A549 (cell line): Measurements from ENCODE around the gene ACOXL. TPM values are rescaled to one million over a fixed set of nuclear protein-coding genes. Genes with fewer than 3 reads are reported as not detected.

ENCODE experiments used
- ATAC-seq, 2 experiments: fragments of 200-7000 bp in 1 of 2; fragments of >200 bp in 1 of 2; cut with Nextera tagmentation in 1 of 2; cut with Tn5 transposase in 1 of 2; 3 replicates each; pipeline versions ENCODE4 v1.8.0 to v1.9.1; 2018 to 2020; ENCODE audit warnings: mild to moderate bottlenecking in 1 of 2, moderate library complexity in 1 of 2
- CTCF ChIA-PET: fragments of 300-600 bp; sonication (Branson Sonifier 250); formaldehyde crosslinking; extraction: SDS; loops from one replicate; lab custom pipeline; 2021; ENCODE audit warnings: antibody characterized with exemption, inconsistent platforms; lab: Yijun Ruan, JAX
- POLR2A ChIA-PET: fragments of 350-600 bp; formaldehyde crosslinking; extraction: SDS; loops from one replicate; lab custom pipeline; 2021; ENCODE audit warnings: antibody characterized with exemption, inconsistent platforms; lab: Yijun Ruan, JAX
- DNase-seq, 2 experiments: peaks; one replicate each; pipeline versions ENCODE4 v3.0.0 to v3.0.0-alpha.2; 2011 to 2016; ENCODE audit warnings: low read depth in 1 of 2, low spot score in 1 of 2
- FAIRE-seq: peaks from 2 replicates; lab custom pipeline; 2011; peaks lifted over from hg19 to GRCh38; lab: Jason Lieb, UNC
- H3K27ac ChIP-seq, 2 experiments: fragments of >200 bp; sonication (Bioruptor Twin); formaldehyde crosslinking; 3 replicates each; pipeline ENCODE4 v1.5.1; 2016 to 2017
- H3K4me1 ChIP-seq: fragments of >200 bp; sonication (Bioruptor Twin); formaldehyde crosslinking; 3 replicates; pipeline ENCODE4 v1.6.1; 2016
- H3K4me2 ChIP-seq: fragments of >200 bp; sonication (Bioruptor Twin); formaldehyde crosslinking; 3 replicates; pipeline ENCODE4 v1.6.1; 2016
- H3K4me3 ChIP-seq: fragments of >200 bp; sonication (Bioruptor Twin); formaldehyde crosslinking; 3 replicates; pipeline ENCODE4 v1.5.1; 2016
- H3K9me3 ChIP-seq: fragments of >200 bp; sonication (Bioruptor Twin); formaldehyde crosslinking; 3 replicates; pipeline ENCODE4 v1.6.1; 2016
- BHLHE40 ChIP-seq: IDR thresholded peaks from 2 replicates; pipeline ENCODE4 v1.6.1; 2012; ENCODE audit warnings: low read depth, low read length, inconsistent platforms
- CBX2 ChIP-seq: fragments of 200-600 bp; sonication (generic); IDR thresholded peaks from 2 replicates; pipeline ENCODE4 v1.6.1; 2016; ENCODE audit warnings: low read depth, mild to moderate bottlenecking, borderline replicate concordance
- CEBPB ChIP-seq, 2 experiments: fragments of >200 bp in 1 of 2; sonication (Bioruptor Twin) in 1 of 2; formaldehyde crosslinking in 1 of 2; IDR thresholded peaks; 2 replicates each; pipeline ENCODE4 v1.6.1; 2012 to 2016
- CHD2 ChIP-seq: fragments of 150-350 bp; IDR thresholded peaks from 2 replicates; pipeline ENCODE4 v1.6.1; 2014; ENCODE audit warnings: low read length; ENCODE audit not compliant: partially characterized antibody
- ESRRA ChIP-seq: fragments of 150-350 bp; IDR thresholded peaks from 2 replicates; pipeline ENCODE4 v1.6.1; 2014; ENCODE audit warnings: mild to moderate bottlenecking, low read length, borderline replicate concordance
- FOSB ChIP-seq: fragments of 250-450 bp; sonication (Bioruptor Pico); IDR thresholded peaks from 2 replicates; pipeline ENCODE4 v1.5.0; 2020; ENCODE audit warnings: mild to moderate bottlenecking, moderate library complexity
- FOSL2 ChIP-seq, 2 experiments: fragments of 450-650 bp in 1 of 2; fragments of >200 bp in 1 of 2; sonication (Bioruptor Twin) in 1 of 2; formaldehyde crosslinking; IDR thresholded peaks; 2 replicates each; pipeline versions ENCODE4 v1.5.0 to v1.6.1; 2016 to 2020; ENCODE audit warnings: mild to moderate bottlenecking in 1 of 2, moderate library complexity in 1 of 2
- GATA3 ChIP-seq: IDR thresholded peaks from 2 replicates; pipeline ENCODE4 v1.6.1; 2012; ENCODE audit warnings: borderline replicate concordance
- HMGXB4 ChIP-seq: fragments of 250-450 bp; sonication (Bioruptor Pico); IDR thresholded peaks from 2 replicates; pipeline ENCODE4 v1.5.0; 2021; ENCODE audit warnings: mild to moderate bottlenecking, moderate library complexity, borderline replicate concordance
- HOXB13 ChIP-seq: fragments of 250-450 bp; sonication (Bioruptor Pico); IDR thresholded peaks from 2 replicates; pipeline ENCODE4 v1.5.0; 2020; ENCODE audit warnings: low read depth, mild to moderate bottlenecking, moderate library complexity
- HOXB5 ChIP-seq: fragments of 250-450 bp; sonication (Bioruptor Pico); IDR thresholded peaks from 2 replicates; pipeline ENCODE4 v1.5.0; 2020; ENCODE audit warnings: mild to moderate bottlenecking, moderate library complexity
- JUN ChIP-seq, 2 experiments: fragments of >200 bp; sonication (Bioruptor Twin); formaldehyde crosslinking; IDR thresholded peaks; 2 replicates in 1 of 2; 3 replicates in 1 of 2; pipeline ENCODE4 v1.6.1; 2016 to 2017
- KDM1A ChIP-seq: fragments of 200-600 bp; sonication (generic); IDR thresholded peaks from 2 replicates; pipeline ENCODE4 v1.6.1; 2016; ENCODE audit warnings: low read depth, mild to moderate bottlenecking
- KDM5A ChIP-seq: fragments of 200-600 bp; sonication (generic); IDR thresholded peaks from 2 replicates; pipeline ENCODE4 v1.6.1; 2016; ENCODE audit warnings: antibody characterized with exemption, mild to moderate bottlenecking
- MAFK ChIP-seq: fragments of 450-650 bp; IDR thresholded peaks from 2 replicates; pipeline ENCODE4 v1.6.1; 2014; ENCODE audit not compliant: partially characterized antibody
- NFE2L2 ChIP-seq: fragments of 150-350 bp; conservative IDR thresholded peaks from 2 replicates; pipeline ENCODE4 v1.6.1; 2014; ENCODE audit warnings: low read length
- POLR2AphosphoS2 ChIP-seq: conservative IDR thresholded peaks from 2 replicates; pipeline ENCODE4 v1.6.1; 2012; ENCODE audit warnings: low read length, improper control_type of control experiment, inconsistent platforms
- RCOR1 ChIP-seq: fragments of 150-350 bp; IDR thresholded peaks from 2 replicates; pipeline ENCODE4 v1.6.1; 2014; ENCODE audit warnings: antibody characterized with exemption, low read length, low read depth
- RNF2 ChIP-seq: fragments of 200-600 bp; sonication (generic); IDR thresholded peaks from 2 replicates; pipeline ENCODE4 v1.6.1; 2016; ENCODE audit warnings: low read depth, mild to moderate bottlenecking, antibody characterized with exemption, moderate library complexity, borderline replicate concordance
- SREBF2 ChIP-seq: fragments of 450-650 bp; IDR thresholded peaks from 2 replicates; pipeline ENCODE4 v1.6.1; 2014; ENCODE audit warnings: mild to moderate bottlenecking, moderate library complexity
- ZC3H11A ChIP-seq: fragments of 450-650 bp; IDR thresholded peaks from 2 replicates; pipeline ENCODE4 v1.6.1; 2014; ENCODE audit warnings: antibody characterized with exemption, mild to moderate bottlenecking
- WGBS: methylation state at CpG from one replicate; pipeline ENCODE4 v1.1.6; 2017; ENCODE audit errors: missing lambda C conversion rate; 5-methylcytosine and 5-hydroxymethylcytosine counted together
- polyA plus RNA-seq, 4 experiments: library from polyadenylated mRNA; depleted of rRNA in 3 of 4; stranded (reverse); fragments of >200 nt; fragmentation: RNase III in 1 of 4; extraction: RNeasy Plus Mini Kit Qiagen cat#74134 plus additional on column Dnase treatment in 1 of 4; gene quantifications; 2 replicates in 3 of 4; 3 replicates in 1 of 4; pipeline ENCODE4 v1.2.3, GENCODE V29; 2011 to 2017
- TF ChIP-seq, protein P1 (sequence below): IDR thresholded peaks from 2 replicates; pipeline ENCODE4 v1.6.1; 2012; ENCODE audit warnings: low read depth, borderline replicate concordance
- TF ChIP-seq, protein P2 (sequence below): fragments of 450-650 bp; IDR thresholded peaks from 2 replicates; pipeline ENCODE4 v1.6.1; 2014; ENCODE audit warnings: antibody characterized with exemption

ACOXL gene
- polyA plus RNA-seq, 2 of the 4 experiments (the other 2 are of a cell fraction): not detected

GRCh38 chr2:111035830-111036441 is 303.6 kb downstream of the ACOXL start:
- DNase-seq: no peak
- WGBS: 67% methylated on average over 5 of the region's 5 CpGs
- ATAC-seq: no peak
- ChIA-PET POLR2A (no interaction called here), CTCF (no interaction called here)
- FAIRE-seq: no peak
- no peaks in the 10 kb centered on the region for H3K9me3 ChIP-seq
- H3K27ac ChIP-seq: no peak overlapping the region
- H3K4me2 ChIP-seq: no peak overlapping the region
- peaks cover 22% of the 10 kb centered on the region for H3K4me1 ChIP-seq
- H3K4me3 ChIP-seq: no peak overlapping the region
- TF ChIP-seq GATA3 (no peak), HMGXB4 (no peak), HOXB5 (CRISPR knock-in tag) (no peak), NFE2L2 (no peak), ZC3H11A (no peak), MAFK (no peak), SREBF2 (no peak), RNF2 (no peak), KDM5A (no peak), ESRRA (no peak), POLR2AphosphoS2 (no peak), CEBPB (IDR thresholded peaks at IDR 0.05) (no peak), HOXB13 (CRISPR knock-in tag) (no peak), FOSL2 (IDR thresholded peaks at IDR 0.05) (no peak), FOSL2 (CRISPR knock-in tag; IDR thresholded peaks at IDR 0.05) (no peak), CHD2 (no peak), JUN (IDR thresholded peaks at IDR 0.05) (no peak), KDM1A (no peak)
- TF ChIP-seq, protein P1, sequence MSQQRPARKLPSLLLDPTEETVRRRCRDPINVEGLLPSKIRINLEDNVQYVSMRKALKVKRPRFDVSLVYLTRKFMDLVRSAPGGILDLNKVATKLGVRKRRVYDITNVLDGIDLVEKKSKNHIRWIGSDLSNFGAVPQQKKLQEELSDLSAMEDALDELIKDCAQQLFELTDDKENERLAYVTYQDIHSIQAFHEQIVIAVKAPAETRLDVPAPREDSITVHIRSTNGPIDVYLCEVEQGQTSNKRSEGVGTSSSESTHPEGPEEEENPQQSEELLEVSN: no peak
- TF ChIP-seq, protein P2, sequence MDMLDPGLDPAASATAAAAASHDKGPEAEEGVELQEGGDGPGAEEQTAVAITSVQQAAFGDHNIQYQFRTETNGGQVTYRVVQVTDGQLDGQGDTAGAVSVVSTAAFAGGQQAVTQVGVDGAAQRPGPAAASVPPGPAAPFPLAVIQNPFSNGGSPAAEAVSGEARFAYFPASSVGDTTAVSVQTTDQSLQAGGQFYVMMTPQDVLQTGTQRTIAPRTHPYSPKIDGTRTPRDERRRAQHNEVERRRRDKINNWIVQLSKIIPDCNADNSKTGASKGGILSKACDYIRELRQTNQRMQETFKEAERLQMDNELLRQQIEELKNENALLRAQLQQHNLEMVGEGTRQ: no peak

DNA sequence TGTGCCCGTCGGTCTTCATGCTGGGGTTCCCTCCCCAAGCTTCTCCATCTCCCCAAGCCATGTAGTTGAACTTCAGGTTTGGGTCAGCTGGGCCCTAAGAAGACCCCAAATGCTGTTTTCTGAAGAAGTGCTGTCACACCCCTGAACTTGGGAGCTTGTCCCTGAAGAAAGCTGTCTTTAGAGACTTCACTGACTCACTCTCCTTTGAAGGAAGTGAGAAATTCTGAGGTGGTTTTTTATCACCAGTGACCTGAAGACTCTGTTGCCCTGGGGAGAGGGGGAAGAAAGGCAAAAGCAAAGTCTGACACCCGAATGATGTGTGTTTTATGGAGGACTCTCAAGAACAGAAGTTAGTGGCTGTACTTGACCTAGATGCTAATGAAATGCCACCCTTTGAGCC is 304.8 kb downstream of the ACOXL start:
- Histone ChIP-seq H3K4me2 (no peak overlapping the region), H3K27ac (no peak overlapping the region), H3K9me3 (no peaks in the 10 kb centered on the region), H3K4me1 (peaks cover 16% of the 10 kb centered on the region), H3K4me3 (no peak overlapping the region)
- WGBS: 67% methylated on average over 3 of the region's 3 CpGs
- TF ChIP-seq HOXB5 (CRISPR knock-in tag): no peak
- no peak for TF ChIP-seq RCOR1
- no peak for TF ChIP-seq JUN (IDR thresholded peaks at IDR 0.05)
- TF ChIP-seq FOSB (CRISPR knock-in tag): no peak
- no peak for TF ChIP-seq BHLHE40
- no peak for TF ChIP-seq CBX2
- no peak for TF ChIP-seq GATA3
- ATAC-seq (no peak), DNase-seq (no peak), FAIRE-seq (no peak)
- ChIA-PET POLR2A (no interaction called here), CTCF (no interaction called here)
